ENCODE data around the gene GDF2. TPM values are rescaled to one million over a fixed set of nuclear protein-coding genes. Genes with fewer than 3 reads are reported as not detected.

The GDF2 gene
- total and polyA plus RNA-seq, 2 experiments from 2014 or later: 0.39 TPM; not detected in 1

DNA sequence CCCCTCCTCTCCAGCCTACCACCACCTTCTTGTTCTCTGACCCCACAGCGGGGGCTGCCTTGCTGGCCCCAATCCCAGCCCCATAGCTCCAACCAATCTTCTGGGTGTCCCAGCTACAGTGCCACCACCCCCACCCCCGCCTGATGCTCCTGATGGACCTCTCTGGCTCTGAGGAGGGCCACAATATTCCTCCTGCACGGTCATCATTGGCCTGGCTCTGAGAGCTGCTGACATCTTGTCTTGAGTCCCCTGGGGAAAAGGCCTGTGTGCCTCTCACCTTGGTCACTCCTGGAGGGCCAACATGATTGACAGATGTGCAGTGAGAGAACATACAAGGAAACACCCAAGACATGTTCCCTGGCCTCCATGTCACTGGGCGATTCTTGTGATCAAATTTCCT is 7.6 kb downstream of the GDF2 start:
- H2AFZ ChIP-seq: no peak overlapping the region
- no peak overlapping the region for H3K27ac ChIP-seq
- H3K9me2 ChIP-seq (replicated peaks; ENCODE audit: insufficient read depth): no peaks in the 10 kb centered on the region
- no peaks in the 10 kb centered on the region for H3K79me2 ChIP-seq
- H4K20me1 ChIP-seq (ENCODE audit: insufficient read depth, poor library complexity, severe bottlenecking): no peaks in the 10 kb centered on the region
- TF ChIP-seq, protein P1, sequence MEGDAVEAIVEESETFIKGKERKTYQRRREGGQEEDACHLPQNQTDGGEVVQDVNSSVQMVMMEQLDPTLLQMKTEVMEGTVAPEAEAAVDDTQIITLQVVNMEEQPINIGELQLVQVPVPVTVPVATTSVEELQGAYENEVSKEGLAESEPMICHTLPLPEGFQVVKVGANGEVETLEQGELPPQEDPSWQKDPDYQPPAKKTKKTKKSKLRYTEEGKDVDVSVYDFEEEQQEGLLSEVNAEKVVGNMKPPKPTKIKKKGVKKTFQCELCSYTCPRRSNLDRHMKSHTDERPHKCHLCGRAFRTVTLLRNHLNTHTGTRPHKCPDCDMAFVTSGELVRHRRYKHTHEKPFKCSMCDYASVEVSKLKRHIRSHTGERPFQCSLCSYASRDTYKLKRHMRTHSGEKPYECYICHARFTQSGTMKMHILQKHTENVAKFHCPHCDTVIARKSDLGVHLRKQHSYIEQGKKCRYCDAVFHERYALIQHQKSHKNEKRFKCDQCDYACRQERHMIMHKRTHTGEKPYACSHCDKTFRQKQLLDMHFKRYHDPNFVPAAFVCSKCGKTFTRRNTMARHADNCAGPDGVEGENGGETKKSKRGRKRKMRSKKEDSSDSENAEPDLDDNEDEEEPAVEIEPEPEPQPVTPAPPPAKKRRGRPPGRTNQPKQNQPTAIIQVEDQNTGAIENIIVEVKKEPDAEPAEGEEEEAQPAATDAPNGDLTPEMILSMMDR (IDR thresholded peaks at IDR 0.05; ENCODE audit: poor library complexity): no peak
- TF ChIP-seq EZH2 (IDR thresholded peaks at IDR 0.05; ENCODE audit: borderline replicate concordance) (no peak), EZH2phosphoT487 (IDR thresholded peaks at IDR 0.05; ENCODE audit: low read depth, severe bottlenecking, unreplicated experiment) (no peak)
- WGBS (ENCODE audit: low lambda C conversion rate, missing lambda C conversion rate): 85% methylated on average over 4 of the region's 4 CpGs
- no peaks in the 10 kb centered on the region for H3K27me3 ChIP-seq
- H3K36me3 ChIP-seq (replicated peaks; ENCODE audit: insufficient read depth, low read depth): no peaks in the 10 kb centered on the region
- H3K4me2 ChIP-seq: no peak overlapping the region
- DNase-seq (ENCODE audit: low spot score): no peak
- no peak overlapping the region for H3K4me3 ChIP-seq
- no peaks in the 10 kb centered on the region for H3K9me3 ChIP-seq (ENCODE audit: low read depth)
- peaks cover 5% of the 10 kb centered on the region for H3K4me1 ChIP-seq (ENCODE audit: insufficient read depth)

DNA sequence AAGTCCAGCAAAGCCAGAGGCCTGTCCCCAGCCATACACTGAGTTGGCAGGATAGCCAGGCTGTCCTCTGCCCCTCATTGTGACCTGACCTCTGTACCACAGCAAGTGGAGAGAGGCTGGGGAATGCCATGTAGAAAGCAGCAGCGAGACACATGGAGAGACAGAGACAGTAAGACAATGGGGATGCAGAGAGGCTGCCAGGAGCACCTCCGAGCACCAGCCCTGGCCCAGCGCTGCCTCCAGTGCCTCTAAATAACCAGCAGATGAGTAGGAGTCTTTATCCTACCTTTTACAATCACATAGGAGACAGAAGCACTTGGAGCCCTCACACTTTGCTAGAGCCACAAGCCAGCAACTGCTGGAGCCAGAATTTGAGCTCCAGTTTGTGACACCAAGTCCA is 8.1 kb downstream of the GDF2 start:
- H4K20me1 ChIP-seq (ENCODE audit: insufficient read depth, poor library complexity, severe bottlenecking): no peaks in the 10 kb centered on the region
- no peaks in the 10 kb centered on the region for H3K27me3 ChIP-seq
- no peak overlapping the region for H3K4me3 ChIP-seq
- no peaks in the 10 kb centered on the region for H3K9me2 ChIP-seq (replicated peaks; ENCODE audit: insufficient read depth)
- H3K4me2 ChIP-seq: no peak overlapping the region
- no peaks in the 10 kb centered on the region for H3K36me3 ChIP-seq (replicated peaks; ENCODE audit: insufficient read depth, low read depth)
- TF ChIP-seq EZH2phosphoT487 (IDR thresholded peaks at IDR 0.05; ENCODE audit: low read depth, severe bottlenecking, unreplicated experiment) (no peak), EZH2 (IDR thresholded peaks at IDR 0.05; ENCODE audit: borderline replicate concordance) (no peak)
- TF ChIP-seq, protein P1 (IDR thresholded peaks at IDR 0.05; ENCODE audit: poor library complexity): no peak
- no peaks in the 10 kb centered on the region for H3K9me3 ChIP-seq (ENCODE audit: low read depth)
- DNase-seq (ENCODE audit: low spot score): no peak
- no peaks in the 10 kb centered on the region for H3K79me2 ChIP-seq
- H3K4me1 ChIP-seq (ENCODE audit: insufficient read depth): peaks cover 5% of the 10 kb centered on the region
- H3K27ac ChIP-seq: no peak overlapping the region
- WGBS (ENCODE audit: low lambda C conversion rate, missing lambda C conversion rate): 94% methylated on average over 3 of the region's 3 CpGs
- H2AFZ ChIP-seq: no peak overlapping the region

DNA sequence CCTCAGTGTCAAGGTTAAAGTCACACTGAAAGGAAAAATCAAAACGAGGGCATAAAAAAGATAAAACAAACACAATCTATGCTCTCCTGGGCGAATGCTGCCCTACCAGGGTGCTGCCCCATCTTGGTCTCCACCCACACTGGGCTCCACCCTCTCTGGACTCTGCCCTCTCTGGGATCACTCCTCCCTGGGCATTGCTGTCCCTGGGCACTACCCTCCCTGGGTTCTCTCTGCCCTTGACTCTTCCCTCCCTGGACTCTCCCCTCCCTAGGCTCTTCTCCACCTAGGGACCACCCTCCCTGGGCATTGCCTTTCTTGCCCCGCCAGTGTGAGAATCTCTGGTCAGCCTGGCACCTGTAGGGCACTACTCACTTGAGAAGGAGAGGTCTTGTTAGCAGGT is 8.6 kb downstream of the GDF2 start:
- DNase-seq (ENCODE audit: low spot score): no peak
- Histone ChIP-seq H4K20me1 (ENCODE audit: insufficient read depth, poor library complexity, severe bottlenecking) (no peaks in the 10 kb centered on the region), H3K4me3 (no peak overlapping the region), H3K36me3 (replicated peaks; ENCODE audit: insufficient read depth, low read depth) (no peaks in the 10 kb centered on the region), H3K4me1 (ENCODE audit: insufficient read depth) (peaks cover 5% of the 10 kb centered on the region), H3K4me2 (no peak overlapping the region), H3K9me2 (replicated peaks; ENCODE audit: insufficient read depth) (no peaks in the 10 kb centered on the region), H3K27ac (no peak overlapping the region), H2AFZ (no peak overlapping the region), H3K9me3 (ENCODE audit: low read depth) (no peaks in the 10 kb centered on the region), H3K79me2 (no peaks in the 10 kb centered on the region), H3K27me3 (no peaks in the 10 kb centered on the region)
- 78% methylated on average over 3 of the region's 3 CpGs for WGBS (ENCODE audit: low lambda C conversion rate, missing lambda C conversion rate)
- TF ChIP-seq, protein P1 (IDR thresholded peaks at IDR 0.05; ENCODE audit: poor library complexity): no peak
- TF ChIP-seq EZH2phosphoT487 (IDR thresholded peaks at IDR 0.05; ENCODE audit: low read depth, severe bottlenecking, unreplicated experiment) (no peak), EZH2 (IDR thresholded peaks at IDR 0.05; ENCODE audit: borderline replicate concordance) (no peak)

DNA sequence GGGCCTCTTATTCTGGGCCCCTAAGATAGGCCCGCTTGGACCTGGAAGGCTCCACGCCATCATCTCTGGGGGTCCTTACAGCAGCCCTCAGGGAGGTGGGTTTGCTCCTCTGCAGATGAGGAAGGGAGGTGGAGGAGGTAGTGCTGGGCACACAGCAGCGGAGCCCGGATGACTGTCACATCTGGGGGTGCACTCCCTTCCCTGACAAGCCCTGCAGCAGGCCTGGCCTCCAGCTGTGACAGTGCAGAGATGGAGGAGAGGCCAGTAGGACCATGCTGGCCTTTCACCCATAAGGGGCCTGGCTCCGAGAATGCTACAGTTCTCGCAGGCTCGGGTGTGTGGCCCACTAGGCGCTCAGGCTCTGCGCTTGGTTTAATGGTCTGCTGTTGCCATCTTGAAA is 9.2 kb downstream of the GDF2 start:
- H3K9me3 ChIP-seq (ENCODE audit: low read depth): no peaks in the 10 kb centered on the region
- H3K4me2 ChIP-seq: no peak overlapping the region
- H4K20me1 ChIP-seq (ENCODE audit: insufficient read depth, poor library complexity, severe bottlenecking): no peaks in the 10 kb centered on the region
- DNase-seq (ENCODE audit: low spot score): no peak
- no peaks in the 10 kb centered on the region for H3K36me3 ChIP-seq (replicated peaks; ENCODE audit: insufficient read depth, low read depth)
- no peaks in the 10 kb centered on the region for H3K79me2 ChIP-seq
- no peaks in the 10 kb centered on the region for H3K9me2 ChIP-seq (replicated peaks; ENCODE audit: insufficient read depth)
- H2AFZ ChIP-seq: no peak overlapping the region
- H3K4me1 ChIP-seq (ENCODE audit: insufficient read depth): peaks cover 5% of the 10 kb centered on the region
- H3K4me3 ChIP-seq: no peak overlapping the region
- 94% methylated on average over 9 of the region's 9 CpGs for WGBS (ENCODE audit: low lambda C conversion rate, missing lambda C conversion rate)
- TF ChIP-seq, protein P1 (IDR thresholded peaks at IDR 0.05; ENCODE audit: poor library complexity): no peak
- no peak for TF ChIP-seq EZH2 (IDR thresholded peaks at IDR 0.05; ENCODE audit: borderline replicate concordance)
- TF ChIP-seq EZH2phosphoT487 (IDR thresholded peaks at IDR 0.05; ENCODE audit: low read depth, severe bottlenecking, unreplicated experiment): no peak
- no peak overlapping the region for H3K27ac ChIP-seq
- H3K27me3 ChIP-seq: no peaks in the 10 kb centered on the region
